ENCODE results near the gene SIKE1. TPM values are rescaled to one million over a fixed set of nuclear protein-coding genes. Genes with fewer than 3 reads are reported as not detected.
"Not testable (repeated sequence)": the region's sequence is repeated elsewhere in the genome, so short reads cannot be mapped to it uniquely, and the experiment has no call there.

Gene SIKE1
- total RNA-seq, 4 donors from 2014 or later = 27.0 to 58.0 (median 38.7) TPM

GRCh38 chr1:114758256-114758832 lies 22.1 kb downstream of the SIKE1 start:
- TF ChIP-seq CTCF (IDR thresholded peaks at IDR 0.05) = no peak
- peak; percentile 2 for ATAC-seq (ENCODE audit: low FRiP score)
- DNase-seq (ENCODE audit: low spot score) = no peak

GRCh38 chr1:114757455-114758255 lies 22.8 kb downstream of the SIKE1 start, which contains the start of gene CSDE1:
CSDE1 (minus strand) TSS chr1:114757984; CDS start chr1:114739890, 18,094 bp downstream.
- DNase-seq (ENCODE audit: low spot score) (peak; percentile 90), ATAC-seq (ENCODE audit: low FRiP score) (peak; percentile 96)
- TF ChIP-seq CTCF (IDR thresholded peaks at IDR 0.05) = no peak

GRCh38 chr1:114756949-114757454 lies 23.5 kb downstream of the SIKE1 start:
- peak; percentile 64 for ATAC-seq (ENCODE audit: low FRiP score)
- TF ChIP-seq CTCF (IDR thresholded peaks at IDR 0.05) = no peak
- peak; percentile 54 for DNase-seq (ENCODE audit: low spot score)

GRCh38 chr1:114756009-114756892 lies 24.2 kb downstream of the SIKE1 start:
- no peak for TF ChIP-seq CTCF (IDR thresholded peaks at IDR 0.05)
- DNase-seq (ENCODE audit: low spot score) (no peak), ATAC-seq (ENCODE audit: low FRiP score) (no peak)

- ATAC-seq (ENCODE audit: low FRiP score) (no peak), DNase-seq (ENCODE audit: low spot score) (no peak)
- TF ChIP-seq CTCF (IDR thresholded peaks at IDR 0.05) = no peak
These were observed 25.2 kb downstream of the SIKE1 start for GRCh38 chr1:114755006-114755931.

GRCh38 chr1:114753702-114754101 lies 26.8 kb downstream of the SIKE1 start:
- not testable (repeated sequence) for DNase-seq (ENCODE audit: low spot score); ATAC-seq (ENCODE audit: low FRiP score)

Measured in omental fat pad (tissue), 4 donors.